HEK293T (cell line): ENCODE results near the gene VTI1A.

Experiments used
- CTCF ChIA-PET: fragments of 350-600 bp; formaldehyde crosslinking; extraction: SDS; loops from one replicate; lab custom pipeline; 2021; ENCODE audit warnings: antibody characterized with exemption, inconsistent platforms; lab: Yijun Ruan, JAX
- POLR2A ChIA-PET: fragments of 350-600 bp; formaldehyde crosslinking; extraction: SDS; loops from one replicate; lab custom pipeline; 2020; ENCODE audit warnings: antibody characterized with exemption, inconsistent platforms; lab: Yijun Ruan, JAX
- DNase-seq: peaks from one replicate; pipeline ENCODE4 v3.0.0; 2012; ENCODE audit warnings: mixed read lengths; ENCODE audit errors: extremely low spot score
- ARNT ChIP-seq: fragments of 450-650 bp; IDR thresholded peaks from 2 replicates; pipeline ENCODE4 v1.6.1; 2017; ENCODE audit warnings: mild to moderate bottlenecking
- BHLHE40 ChIP-seq: fragments of 450-650 bp; IDR thresholded peaks from 2 replicates; pipeline ENCODE4 v1.6.1; 2016; ENCODE audit warnings: mild to moderate bottlenecking, moderate library complexity, borderline replicate concordance
- CTBP1 ChIP-seq: fragments of 450-650 bp; IDR thresholded peaks from 2 replicates; pipeline ENCODE4 v1.6.1; 2016; ENCODE audit warnings: borderline replicate concordance
- ELF4 ChIP-seq: fragments of 450-650 bp; IDR thresholded peaks from 2 replicates; pipeline ENCODE4 v1.6.1; 2017; ENCODE audit warnings: antibody characterized with exemption
- FOXA1 ChIP-seq: fragments of 450-650 bp; IDR thresholded peaks from 2 replicates; pipeline ENCODE4 v1.6.1; 2016; ENCODE audit warnings: mild to moderate bottlenecking
- FOXK2 ChIP-seq: fragments of 450-650 bp; IDR thresholded peaks from 2 replicates; pipeline ENCODE4 v1.6.1; 2016; ENCODE audit warnings: mild to moderate bottlenecking
- FOXM1 ChIP-seq: fragments of 450-650 bp; IDR thresholded peaks from 2 replicates; pipeline ENCODE4 v1.6.1; 2017; ENCODE audit warnings: mild to moderate bottlenecking, borderline replicate concordance
- HDGF ChIP-seq: fragments of 450-650 bp; IDR thresholded peaks from 2 replicates; pipeline ENCODE4 v1.6.1; 2017; ENCODE audit warnings: antibody characterized with exemption, borderline replicate concordance
- L3MBTL2 ChIP-seq: fragments of 450-650 bp; conservative IDR thresholded peaks from 2 replicates; pipeline ENCODE4 v1.6.1; 2016; ENCODE audit warnings: mild to moderate bottlenecking
- LEF1 ChIP-seq: fragments of 450-650 bp; IDR thresholded peaks from 2 replicates; pipeline ENCODE4 v1.6.1; 2017; ENCODE audit warnings: mild to moderate bottlenecking, borderline replicate concordance
- NFRKB ChIP-seq: fragments of 450-650 bp; IDR thresholded peaks from 2 replicates; pipeline ENCODE4 v1.6.1; 2016; ENCODE audit warnings: mild to moderate bottlenecking, moderate library complexity
- PKNOX1 ChIP-seq: fragments of 450-650 bp; IDR thresholded peaks from 2 replicates; pipeline ENCODE4 v1.6.1; 2016
- SP1 ChIP-seq: fragments of 450-650 bp; IDR thresholded peaks from 2 replicates; pipeline ENCODE4 v1.6.1; 2017
- SUZ12 ChIP-seq: fragments of 450-650 bp; IDR thresholded peaks from 2 replicates; pipeline ENCODE4 v1.6.1; 2016; ENCODE audit warnings: mild to moderate bottlenecking
- TARDBP ChIP-seq: fragments of 450-650 bp; IDR thresholded peaks from 2 replicates; pipeline ENCODE4 v1.6.1; 2016
- ZNF384 ChIP-seq: fragments of 450-650 bp; IDR thresholded peaks from 2 replicates; pipeline ENCODE4 v1.6.1; 2016

Gene VTI1A

GRCh38 chr10:112429147-112429546 is 17.9 kb upstream of the VTI1A start:
- ChIA-PET POLR2A (no interaction called here), CTCF (no interaction called here)
- no peak for TF ChIP-seq FOXA1
- no peak for TF ChIP-seq SP1
- no peak for TF ChIP-seq CTBP1
- no peak for TF ChIP-seq NFRKB
- no peak for TF ChIP-seq SUZ12
- no peak for TF ChIP-seq LEF1
- TF ChIP-seq L3MBTL2 = no peak
- no peak for TF ChIP-seq HDGF
- TF ChIP-seq PKNOX1 = no peak
- TF ChIP-seq FOXM1 = no peak
- TF ChIP-seq ELF4 = no peak
- TF ChIP-seq TARDBP = no peak
- DNase-seq = no peak

DNA sequence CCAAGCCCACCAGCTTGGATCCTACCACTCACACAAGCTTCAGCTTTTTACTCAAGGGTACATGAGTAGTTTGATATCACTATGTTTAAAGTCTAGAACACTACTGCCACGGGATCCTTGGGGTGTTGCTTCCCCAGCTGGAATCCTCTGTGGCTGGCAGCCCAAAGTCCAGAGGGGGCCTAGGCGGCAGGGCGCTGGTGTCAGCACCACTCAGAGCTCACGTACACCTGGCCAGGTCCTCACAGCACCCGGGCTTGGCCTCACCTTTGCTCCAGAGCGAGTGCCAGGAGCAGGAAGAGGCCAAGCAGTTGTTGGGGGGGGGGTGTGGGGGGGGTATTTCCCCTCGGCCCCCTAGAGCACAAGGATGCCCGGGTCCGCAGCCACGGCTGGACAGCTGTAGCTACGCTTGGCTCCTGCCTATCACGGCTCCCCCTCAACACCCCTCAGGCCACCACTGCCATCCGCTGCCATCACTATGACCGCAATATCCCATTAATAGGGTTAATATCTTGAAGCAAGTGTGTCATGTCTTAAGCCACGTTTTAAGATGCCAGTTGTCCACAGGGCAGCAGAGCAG is 17.3 kb upstream of the VTI1A start:
- TF ChIP-seq ELF4 (no peak), FOXM1 (no peak), TARDBP (no peak), L3MBTL2 (no peak), HDGF (no peak), FOXA1 (no peak), FOXK2 (no peak)
- ChIA-PET CTCF (no interaction called here), POLR2A (no interaction called here)
- DNase-seq = no peak

DNA sequence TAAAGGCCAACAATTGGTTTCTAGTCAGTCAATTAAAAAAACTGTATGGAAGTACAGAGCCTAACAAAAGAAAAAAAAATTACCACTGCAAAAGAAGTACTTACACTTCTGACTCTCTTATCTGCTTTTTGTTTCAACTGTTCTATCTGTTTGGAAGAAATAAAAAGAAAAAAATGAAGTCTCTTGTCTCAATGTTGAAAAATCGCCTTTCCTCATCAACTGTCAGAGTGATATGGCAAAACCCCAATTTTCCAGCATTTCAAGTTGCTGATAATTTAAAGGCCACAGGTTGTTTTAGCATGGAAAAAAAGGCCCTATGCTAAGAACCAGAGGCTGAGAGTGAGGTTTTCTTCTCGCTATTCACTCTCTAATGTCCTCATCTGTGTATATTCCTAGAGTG is 13.9 kb upstream of the VTI1A start:
- ChIA-PET CTCF (interaction anchor here (0.7 kb wide), 1 partner anchor 1591 kb away, joined by 3 read pairs; no protein-coding TSS in a partner anchor), POLR2A (no interaction called here)
- no peak for DNase-seq
- no peak for TF ChIP-seq ARNT
- TF ChIP-seq PKNOX1 = no peak
- TF ChIP-seq LEF1 = no peak
- no peak for TF ChIP-seq HDGF
- TF ChIP-seq ZNF384 = no peak

DNA sequence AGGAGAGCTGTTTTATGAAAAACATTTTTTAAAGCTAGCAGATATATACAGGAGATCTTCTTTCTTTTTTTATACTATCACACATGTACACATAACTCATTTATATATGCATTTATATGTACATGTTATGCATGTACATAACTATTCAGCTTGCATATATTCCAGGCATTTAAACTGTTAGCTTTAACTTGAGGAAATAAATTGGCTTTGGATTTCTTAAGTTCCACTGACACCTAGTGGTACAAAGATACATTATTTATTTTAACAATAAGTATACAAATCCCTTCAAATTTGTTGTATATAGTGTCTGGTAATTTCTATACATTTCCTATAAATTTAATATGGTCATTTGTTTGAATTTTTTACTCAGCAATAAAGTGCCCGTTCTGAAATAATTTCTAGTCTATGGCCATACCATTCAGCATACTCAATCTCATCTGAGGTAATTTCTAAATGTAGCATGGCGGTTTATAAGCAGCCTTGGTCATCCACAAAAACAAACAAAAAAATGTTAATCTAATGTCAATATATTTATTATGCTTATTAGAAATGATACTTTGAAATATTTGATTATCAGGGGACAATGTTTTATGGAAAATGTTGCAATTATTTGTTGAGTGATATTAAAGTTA is 11.9 kb upstream of the VTI1A start:
- DNase-seq = no peak
- TF ChIP-seq TARDBP (no peak), CTBP1 (no peak), ZNF384 (no peak), SP1 (no peak), FOXA1 (no peak), LEF1 (no peak), FOXK2 (no peak), NFRKB (no peak), PKNOX1 (no peak), FOXM1 (no peak), SUZ12 (no peak), BHLHE40 (no peak), ARNT (no peak), ELF4 (no peak), HDGF (no peak), L3MBTL2 (no peak)
- ChIA-PET CTCF (interaction anchor here (0.6 to 1.1 kb wide), 5 partner anchors 10 to 127 kb away, joined by 3 to 4 read pairs (median 3); no protein-coding TSS in a partner anchor), POLR2A (no interaction called here)

DNA sequence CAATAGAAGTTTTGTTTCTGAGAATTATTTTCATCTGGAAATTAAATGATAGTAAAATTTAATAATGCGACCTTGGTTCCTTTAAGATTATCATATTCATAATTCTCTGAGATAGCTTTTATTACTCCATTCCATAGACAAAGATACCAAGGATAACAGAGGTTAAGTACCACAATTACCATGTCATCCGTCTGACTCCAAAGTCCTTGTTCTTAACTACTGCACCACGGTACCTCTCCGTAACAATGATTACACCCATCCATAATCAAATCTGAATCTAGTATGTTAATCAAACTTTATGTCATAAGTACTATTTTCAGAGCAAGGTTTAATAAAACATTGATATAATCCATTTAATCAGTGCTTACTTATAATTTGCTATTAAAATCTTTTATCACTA is 8.7 kb upstream of the VTI1A start:
- TF ChIP-seq CTBP1 (no peak), BHLHE40 (no peak), HDGF (no peak), SUZ12 (no peak), FOXA1 (no peak), ZNF384 (no peak), ARNT (no peak), FOXK2 (no peak), PKNOX1 (no peak), LEF1 (no peak), FOXM1 (no peak), TARDBP (no peak), SP1 (no peak), L3MBTL2 (no peak), ELF4 (no peak), NFRKB (no peak)
- CTCF ChIA-PET = no interaction called here
- POLR2A ChIA-PET = no interaction called here
- DNase-seq = no peak

- no peak for DNase-seq
- POLR2A ChIA-PET = no interaction called here
- CTCF ChIA-PET = no interaction called here
- TF ChIP-seq ELF4 = no peak
- TF ChIP-seq ARNT = no peak
- TF ChIP-seq BHLHE40 = no peak
- no peak for TF ChIP-seq FOXA1
- TF ChIP-seq CTBP1 = no peak
- no peak for TF ChIP-seq L3MBTL2
- no peak for TF ChIP-seq ZNF384
Measured at GRCh38 chr10:112441520-112441919, 5.5 kb upstream of the VTI1A start.
